NCI-H187 treated with DMSO at 0.1 percent for 48 hours (cell line): ENCODE data around the gene EXOC2.

Source experiments
- DNase-seq: peaks from one replicate; lab custom pipeline; 2025; lab: John Stamatoyannopoulos, UW

EXOC2 gene

DNA sequence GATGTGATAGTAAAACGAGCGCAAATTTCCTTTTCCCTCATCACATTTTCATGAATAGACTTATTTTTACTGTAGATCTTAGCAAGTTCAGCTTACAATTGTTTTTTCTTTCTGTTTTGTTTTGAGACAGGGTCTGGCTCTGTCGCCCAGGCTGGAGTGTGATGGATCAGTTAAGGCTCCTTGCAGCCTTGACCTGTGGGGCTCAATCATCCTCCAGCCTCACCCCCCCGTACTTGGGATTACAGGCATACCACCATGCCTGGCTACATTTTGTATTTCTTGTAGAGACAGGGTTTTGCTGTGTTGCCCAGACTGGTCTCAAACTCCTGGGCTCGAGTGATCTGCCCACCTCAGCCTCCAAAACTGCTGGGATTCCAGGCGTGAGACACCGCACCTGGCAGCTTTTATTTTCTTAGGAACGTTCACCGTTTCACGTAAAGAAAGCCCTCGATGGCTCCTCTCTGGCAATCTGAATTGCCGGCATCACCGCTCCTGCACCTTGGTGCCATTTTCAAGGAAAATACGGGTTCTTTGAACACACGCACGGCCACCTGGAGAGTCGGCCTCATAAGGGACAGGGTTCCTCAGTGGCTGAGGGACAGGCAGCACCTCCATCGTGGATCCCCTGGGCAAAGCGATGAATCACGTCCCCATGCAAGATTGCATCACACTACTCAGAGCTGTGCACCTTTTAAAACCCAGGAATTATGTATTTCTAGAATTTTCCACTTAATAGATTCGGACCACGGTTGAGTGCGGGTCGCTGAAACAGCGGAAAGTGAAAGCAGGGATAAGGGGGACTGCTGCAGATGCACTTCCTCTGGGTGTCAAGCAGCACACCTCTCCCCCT, 222.7 kb downstream of the EXOC2 start:
- DNase-seq = no peak

DNA sequence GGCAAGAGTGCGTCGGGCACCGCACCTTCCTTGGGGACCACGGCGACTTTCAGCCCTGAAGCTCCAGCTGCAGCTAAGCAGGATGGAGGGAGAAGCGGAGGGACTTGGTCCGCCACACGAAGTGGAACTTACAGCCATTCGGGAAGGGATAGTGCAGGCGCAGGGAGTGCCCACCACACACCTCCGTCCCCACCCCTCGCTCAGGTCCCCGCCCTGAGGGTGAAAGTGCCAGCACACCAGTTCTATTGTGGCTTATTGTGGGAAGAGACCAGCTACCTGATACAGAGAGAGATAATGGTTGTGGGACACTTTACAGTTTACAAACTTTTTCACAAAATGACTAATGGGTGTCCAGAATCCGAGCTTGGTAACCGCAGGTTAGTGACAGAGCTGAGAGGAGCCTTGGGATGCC, 225.3 kb downstream of the EXOC2 start:
- DNase-seq = no peak

DNA sequence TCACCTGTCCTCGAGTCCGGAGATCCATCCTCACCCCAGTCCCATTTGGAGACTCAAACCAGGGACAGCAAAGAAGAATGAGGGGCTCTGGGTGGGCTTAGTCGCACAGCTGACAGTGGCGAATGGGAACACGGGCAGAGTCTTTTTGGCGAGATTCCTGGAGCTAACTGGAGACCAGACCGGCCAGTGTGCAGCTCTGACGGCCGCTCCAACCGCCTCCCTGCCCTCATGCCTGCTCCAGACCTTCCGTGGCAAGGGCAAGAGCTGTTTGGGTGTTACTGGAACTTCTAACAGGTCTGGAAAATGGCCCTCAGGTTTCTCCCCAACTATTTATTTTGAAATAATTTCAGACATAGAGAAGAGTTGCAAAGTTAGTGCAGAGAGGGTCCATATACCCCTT, 225.8 kb downstream of the EXOC2 start:
- no peak for DNase-seq

DNA sequence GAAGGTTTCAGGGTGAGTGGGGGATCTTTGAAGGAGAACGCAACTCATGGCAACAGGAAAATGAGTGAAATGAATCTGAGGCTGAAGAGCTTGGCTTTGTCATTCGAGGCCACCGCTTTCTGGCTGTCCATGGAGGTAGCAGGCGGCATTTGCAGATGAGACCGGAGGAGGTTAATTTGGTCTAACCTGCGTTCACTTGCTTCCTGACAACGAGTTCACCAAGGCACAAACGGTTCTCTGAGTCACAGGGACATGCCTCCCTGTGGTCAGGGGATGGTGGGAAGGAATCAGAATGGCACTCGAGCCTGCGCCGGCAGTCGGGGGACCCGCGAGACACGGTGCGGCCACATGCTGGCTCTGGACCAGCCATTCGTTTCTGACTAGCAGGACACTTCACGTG, 226.4 kb downstream of the EXOC2 start:
- no peak for DNase-seq

DNA sequence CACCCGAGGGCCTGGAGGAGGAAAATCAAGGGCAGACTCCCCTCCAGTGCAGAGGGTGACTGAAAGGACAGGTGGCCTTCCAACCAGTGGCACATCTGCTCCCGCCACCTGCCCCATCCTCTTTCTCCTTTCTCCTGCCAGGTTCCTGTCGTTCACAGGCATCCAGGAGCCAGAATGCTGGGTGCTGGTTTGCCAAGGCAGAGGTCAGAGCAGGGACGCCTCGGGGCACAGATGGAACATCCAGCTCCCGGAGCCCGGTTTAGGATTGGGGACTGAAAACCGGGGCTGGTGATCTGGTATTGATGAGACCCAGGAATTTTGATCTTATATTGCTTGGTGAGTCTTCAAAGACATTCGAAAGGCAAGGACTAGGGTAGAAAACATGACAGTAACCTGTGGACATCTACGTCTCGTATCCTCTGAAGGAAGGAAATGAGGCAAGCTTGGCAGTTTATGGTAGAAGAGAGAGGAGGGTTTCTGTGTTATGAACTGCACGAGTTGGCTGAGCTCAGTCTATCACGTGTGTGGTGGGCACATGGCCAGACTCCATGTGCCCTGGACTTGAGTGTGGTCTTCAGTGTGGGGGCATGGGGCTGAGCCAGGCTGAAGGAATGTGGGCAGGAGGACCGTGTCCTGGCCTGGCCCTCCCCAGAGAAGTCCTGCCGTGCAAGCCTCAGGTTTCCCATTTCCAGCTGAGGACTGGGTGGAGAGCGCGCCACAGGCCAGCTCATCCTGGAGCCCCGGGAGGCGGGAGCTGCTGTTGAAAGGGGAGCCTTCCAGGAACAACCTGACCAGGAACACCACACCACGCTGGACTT, 227.2 kb downstream of the EXOC2 start:
- no peak for DNase-seq

DNA sequence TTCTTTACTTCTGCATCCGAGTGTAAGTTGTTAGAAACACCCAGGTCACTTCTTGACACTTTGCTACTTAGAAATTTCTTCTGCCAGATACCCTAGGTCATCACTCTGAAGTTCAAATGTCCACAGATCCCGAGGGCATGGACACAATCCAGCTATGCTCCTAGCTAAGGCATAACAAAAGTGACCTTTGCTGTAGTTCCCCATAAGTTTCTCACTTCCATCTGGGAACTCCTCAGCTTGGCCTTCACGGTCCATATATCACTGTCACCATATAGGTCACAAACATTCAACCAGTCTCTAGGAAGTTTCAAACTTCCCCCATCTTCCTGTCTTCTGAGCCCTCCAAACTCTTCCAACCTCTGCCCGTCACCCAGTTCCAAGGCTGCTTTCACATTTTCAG, 236.1 kb downstream of the EXOC2 start:
- DNase-seq = no peak

DNA sequence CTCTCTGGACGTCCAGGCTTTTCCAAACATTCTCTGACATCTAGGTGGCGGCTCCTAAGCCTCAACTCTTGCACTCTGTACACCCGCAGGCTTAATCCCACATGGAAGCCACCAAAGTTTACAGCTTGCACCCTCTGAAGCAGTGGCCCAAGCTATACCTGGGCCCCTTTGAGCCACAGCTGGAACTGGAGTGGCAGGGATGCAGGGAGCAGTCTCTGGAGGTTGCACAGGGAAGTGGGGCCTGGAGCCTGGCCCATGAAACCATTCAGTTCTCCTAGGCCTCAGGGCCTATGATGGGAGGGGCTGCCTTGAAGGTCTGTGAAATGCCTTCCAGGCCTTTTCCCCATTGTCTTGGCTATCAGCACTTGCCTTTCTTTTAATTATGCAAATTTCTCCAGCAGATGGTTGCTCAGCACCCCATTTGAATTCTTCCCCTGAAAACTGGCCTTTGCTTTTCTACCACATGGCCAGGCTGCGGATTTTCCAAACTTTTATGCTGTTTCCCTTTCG, 236.5 kb downstream of the EXOC2 start:
- no peak for DNase-seq

DNA sequence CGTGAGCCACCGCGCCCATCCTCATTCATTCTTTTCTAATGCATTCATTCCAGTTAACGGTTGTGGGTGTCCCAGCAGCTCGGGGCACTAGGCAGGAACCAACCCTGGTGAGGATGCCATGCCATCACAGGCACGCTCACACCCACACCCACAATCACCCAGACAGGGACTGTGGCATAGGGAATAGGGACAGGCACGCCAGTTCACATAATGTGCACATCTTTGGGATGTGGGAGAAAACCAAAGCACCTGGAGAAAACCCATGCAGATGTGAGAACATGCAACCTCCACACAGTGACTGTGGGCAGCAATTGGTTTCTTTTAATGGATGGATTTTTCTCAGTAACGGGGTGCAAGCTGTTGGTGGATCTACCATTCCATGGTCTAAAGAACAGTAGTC, 237.1 kb downstream of the EXOC2 start:
- no peak for DNase-seq

DNA sequence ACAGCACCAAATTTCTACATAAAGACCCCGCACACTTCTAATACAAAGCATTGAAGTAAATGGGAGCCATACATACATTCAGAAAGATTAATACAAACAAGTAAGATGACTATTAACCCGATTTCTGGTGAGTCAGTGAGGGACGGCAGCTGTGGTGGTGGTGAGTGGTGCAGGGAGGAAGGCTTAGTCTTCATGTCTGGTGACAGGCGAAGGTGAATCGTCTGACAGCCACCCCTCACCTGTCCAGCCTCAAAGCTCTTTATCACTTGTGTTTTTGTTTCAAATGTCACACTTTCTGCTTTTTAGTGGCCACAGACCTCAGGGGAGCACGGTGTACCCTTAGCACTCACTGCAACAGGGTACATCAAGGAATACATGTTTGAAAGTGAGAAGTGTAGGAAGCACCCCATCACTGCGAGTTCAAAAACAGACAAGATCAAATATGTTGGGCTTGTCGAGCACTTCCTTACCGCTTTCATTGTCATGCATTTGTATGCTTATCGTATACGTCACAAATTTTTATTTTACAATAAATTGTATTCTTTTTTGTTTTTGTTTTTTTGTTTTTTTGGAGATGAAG, 237.8 kb downstream of the EXOC2 start:
- no peak for DNase-seq

DNA sequence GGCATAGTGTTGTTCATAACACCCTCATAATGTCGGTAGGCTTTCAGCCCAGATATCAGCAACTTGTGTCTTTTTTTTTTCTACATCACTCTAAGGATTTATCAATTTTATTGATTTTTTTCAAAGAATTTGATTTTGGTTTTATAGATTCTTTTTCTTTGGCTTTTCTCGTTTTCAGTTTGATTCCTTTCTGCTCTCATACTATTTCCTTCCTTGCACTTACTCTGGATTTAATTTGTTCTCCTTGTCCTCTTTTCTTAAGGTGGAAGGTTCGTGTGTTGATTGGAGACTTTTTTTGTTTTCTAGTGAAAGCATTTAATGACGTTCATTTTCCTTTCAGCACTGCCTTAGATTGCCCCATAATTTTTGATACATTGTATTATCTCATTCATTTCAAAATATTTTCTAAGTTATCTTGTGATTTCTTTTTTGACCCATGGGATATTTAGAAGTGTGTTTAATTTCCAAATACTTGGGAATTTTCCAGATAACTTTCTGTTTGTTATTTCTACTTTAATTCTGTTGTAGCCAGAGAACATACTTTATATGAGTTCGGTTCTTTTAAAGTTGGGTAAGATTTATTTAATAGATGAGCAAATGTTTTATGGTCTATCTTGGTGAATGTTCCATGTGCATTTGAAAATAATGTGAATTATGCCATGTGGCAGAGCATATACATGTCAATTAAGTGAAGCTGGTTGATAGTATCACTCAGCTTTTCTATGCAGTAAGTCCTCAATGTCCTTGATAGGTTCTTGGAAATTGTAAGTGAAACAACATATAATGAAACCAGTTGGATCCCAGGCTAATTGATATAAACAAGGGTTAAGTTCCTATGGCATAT, 238.6 kb downstream of the EXOC2 start:
- no peak for DNase-seq

DNA sequence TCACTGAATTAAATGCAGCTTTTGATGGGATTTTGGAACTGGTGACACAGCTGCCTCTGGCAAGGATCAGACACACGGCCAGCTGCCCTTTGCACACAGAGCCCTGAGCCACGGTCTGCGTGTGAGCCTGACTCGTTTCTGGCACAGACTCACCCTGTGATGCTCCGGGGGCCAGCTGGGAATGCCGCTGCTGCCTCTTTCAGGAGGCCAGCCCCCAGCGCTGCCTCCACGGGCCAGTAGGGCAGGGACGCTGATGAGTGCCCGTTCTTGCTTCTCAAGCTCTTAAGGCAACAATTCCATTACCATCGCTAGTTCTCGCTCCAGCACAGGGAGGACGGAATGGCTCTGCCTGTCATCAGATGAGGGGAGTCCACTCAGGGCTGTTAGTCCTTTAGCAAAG, 239.8 kb downstream of the EXOC2 start:
- no peak for DNase-seq

DNA sequence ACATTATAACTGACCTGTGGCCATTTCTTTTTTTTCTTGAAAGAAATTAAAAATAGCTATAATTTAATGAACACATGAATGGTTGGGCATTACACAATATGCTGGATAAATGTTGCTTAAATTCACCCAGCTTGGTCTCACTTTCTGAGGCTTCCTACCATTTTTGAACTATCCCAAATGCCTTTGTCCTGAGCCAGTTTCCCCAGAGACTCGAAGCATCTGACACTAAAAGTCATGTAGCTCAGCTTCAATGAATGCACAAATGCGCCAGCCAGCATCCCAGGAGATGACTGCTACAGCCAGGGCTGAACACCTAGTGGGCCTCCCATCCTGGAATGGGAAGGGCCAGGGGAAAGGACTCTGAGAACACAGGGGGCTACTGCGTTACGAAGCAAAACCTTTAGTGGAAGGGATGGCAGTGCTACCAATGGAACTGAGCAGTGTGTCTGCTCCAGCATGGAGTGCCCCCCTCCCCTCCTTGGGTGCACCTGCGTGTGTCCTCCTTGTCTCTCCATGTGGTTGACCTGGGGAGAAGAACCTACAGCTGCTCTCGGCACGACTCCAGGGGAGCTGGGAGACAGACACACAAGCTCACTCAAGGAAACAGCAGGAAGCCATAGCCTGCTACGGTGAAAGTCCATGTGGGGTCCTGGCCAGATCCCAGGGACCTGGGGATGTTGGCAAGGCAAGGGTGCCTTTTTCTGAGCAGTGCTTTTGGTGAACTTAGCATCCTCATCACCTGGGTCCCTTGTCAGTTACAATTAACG, 240.5 kb downstream of the EXOC2 start:
- no peak for DNase-seq

DNA sequence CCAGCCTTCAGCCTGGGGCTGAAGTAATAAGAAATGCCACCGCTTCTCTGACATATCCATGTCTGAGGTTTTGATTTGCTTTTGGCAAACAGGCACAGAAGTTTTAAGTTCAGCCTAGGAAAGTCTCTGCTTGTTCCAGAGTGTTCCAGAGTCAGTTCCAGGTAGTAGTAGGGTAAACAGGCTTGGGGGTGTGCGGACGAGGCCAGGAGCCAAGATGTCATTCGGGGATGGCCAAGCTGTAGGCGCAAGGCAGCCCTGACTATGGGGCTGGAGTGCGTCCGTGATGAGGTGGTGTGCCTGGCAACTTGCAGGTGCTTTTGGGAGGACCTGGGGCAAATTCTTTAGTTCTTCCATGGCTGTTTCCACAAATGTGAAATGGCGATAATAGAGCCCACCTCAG, 241.1 kb downstream of the EXOC2 start:
- DNase-seq = no peak

DNA sequence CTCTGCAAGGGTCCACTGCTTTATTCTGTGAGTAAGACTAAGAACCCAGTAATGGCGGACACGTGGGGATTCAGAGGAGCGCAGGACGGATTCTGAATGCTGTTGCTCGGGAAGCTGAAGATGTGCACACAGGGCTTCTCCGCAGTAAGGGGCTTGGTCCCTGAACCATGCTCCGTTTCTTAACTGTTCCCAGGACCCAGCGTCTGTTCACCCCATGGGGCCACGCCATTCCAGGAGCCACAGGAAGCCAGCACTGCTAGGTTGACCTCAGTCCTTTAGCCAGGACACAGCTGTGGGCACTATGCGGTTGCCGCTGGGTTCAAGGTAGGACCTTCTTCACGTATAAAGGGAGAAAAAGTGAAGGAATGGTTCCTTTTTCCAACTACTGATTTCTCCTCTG, 241.6 kb downstream of the EXOC2 start:
- no peak for DNase-seq

DNA sequence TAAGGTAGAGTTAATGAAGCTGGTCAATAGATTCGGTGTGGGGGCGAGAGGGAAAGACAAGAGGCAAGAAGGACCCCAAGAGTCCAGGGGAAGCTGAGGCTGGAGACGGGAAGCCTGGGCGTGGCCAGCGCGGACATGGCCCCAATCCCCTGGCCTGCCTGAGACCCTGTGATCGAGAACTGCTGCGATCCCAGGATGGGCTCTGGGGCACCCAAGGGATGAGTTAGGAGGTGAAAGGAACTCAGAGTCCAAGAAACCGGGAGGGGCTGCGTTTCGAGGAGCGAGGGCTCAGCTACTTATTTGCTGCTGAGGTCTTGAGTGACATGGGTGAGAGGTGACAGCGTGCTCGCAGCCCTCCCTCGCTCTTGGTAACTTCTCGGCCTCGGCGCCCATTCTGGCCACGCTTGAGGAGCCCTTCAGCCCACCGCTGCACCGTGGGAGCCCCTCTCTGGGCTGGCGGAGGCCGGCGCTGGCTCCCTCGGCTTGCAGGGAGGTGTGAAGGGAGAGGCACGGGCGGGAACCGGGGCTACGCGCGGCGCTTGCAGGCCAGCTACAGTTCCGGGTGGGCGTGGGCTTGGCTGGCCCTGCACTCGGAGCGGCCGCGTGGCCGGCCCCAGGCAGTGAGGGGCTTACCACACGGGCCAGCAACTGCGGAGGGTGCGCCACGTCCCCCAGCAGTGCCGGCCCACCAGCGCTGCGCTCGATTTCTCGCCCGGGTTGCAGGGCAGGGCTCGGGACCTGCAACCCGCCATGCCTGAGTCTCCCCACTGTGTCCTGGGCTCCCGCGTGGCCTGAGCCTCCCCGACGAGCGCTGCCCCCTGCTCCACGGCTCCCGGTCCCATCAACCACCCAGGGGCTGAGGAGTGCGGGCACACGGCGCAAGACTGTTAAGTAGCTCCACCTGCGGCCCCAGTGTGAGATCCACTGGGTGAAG, 243.2 kb downstream of the EXOC2 start:
- no peak for DNase-seq

DNA sequence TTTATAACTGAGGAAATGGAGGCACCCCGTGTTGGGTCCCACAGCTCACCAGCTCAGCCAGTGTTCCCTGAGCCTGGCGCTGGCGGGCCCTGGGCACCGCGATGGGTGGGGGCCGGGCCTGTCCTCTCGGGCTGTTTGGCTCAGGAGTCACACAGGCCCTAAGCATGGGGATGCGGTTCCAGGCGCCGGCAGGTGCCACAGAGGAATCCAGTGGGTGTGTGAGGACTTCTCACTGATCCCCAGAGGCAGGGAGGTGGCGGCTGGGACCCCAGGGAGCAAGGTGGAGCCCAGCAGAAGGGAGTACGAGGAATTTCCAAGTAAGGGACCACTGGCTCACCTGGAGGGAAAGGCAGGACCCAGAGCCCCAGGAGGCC, 243.9 kb downstream of the EXOC2 start:
- DNase-seq = no peak

DNA sequence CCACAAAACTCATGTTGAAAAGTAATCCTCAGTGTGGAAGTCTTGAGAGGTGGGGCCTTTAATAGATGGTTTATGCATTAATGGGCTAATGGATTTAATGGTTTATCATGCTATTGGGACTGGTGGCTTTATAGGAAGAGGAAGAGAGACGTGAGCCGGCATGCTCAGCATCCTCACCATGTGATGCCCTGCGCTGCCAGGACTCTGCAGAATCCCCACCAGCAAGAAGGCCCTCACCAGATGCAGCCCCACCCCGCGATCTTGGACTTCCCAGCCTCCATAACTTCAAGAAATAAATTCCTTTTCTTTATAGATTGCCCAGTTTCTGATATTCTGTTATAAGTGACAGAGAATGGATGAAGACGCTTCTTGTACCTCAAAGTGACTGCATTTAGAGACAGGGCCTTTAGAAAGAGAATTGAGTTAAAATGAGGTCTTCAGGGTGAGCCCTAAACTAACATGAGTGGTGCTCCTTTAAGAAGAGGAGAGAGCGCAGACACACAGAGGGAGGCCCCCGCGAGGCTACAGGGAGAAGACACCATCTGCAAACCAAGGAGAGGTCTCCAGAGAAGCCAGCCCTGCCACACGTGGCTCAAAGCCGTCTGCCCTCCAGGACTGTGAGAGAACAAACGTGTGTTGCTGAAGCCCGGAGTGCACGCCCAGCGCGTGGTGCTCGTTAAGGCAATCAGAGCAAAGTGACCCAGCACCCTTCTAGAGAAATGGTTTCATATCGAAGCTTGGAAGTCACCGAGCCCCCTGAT, 244.5 kb downstream of the EXOC2 start:
- no peak for DNase-seq

DNA sequence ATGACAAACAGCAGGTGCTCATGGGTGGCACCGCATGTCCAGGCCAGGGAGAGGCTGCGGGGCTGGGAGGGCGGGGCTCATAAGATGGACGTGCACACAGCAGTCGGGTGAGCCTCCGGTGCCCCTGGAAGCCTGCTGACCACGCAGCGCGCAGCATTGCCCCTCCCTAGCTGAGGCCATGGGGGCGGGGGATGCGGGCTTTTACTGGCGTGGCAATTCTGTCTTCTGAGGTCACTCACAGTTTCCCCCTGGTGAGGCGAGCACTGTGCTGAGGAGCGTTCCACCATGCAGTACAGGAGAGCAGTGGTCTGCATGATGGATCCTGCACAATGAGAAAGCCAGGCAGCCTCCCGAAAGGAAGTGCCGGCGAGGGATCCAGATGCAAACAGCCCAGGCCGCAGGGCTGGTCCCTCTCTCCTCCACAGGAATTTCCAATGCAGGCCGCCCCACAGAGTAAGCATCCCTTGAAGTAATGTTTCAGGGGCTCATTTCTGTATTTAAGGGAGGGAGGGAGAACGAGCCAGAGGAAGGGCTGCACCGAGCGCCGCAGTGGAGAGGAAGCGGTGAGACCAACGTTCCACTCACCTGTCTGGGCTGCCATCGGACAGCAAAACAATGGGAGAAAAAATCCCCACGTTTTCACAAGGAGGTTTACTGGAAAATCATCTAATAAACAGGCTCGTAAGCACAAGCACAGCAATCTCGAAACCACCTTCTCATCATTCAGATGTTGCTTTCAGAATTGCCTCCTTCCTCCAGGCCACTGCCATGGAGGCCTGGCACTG, 245.4 kb downstream of the EXOC2 start:
- DNase-seq = no peak
